K562 (cell line): ENCODE results near the gene MPST. TPM values are rescaled to one million over a fixed set of nuclear protein-coding genes. Genes with fewer than 3 reads are reported as not detected.

Experiments used
- DMBX1 ChIP-seq: fragments of 250-450 bp; sonication (Bioruptor Pico); IDR thresholded peaks from 2 replicates; pipeline ENCODE4 v1.8.0; 2022; ENCODE audit warnings: inconsistent platforms, mild to moderate bottlenecking, moderate library complexity, borderline replicate concordance
- NCOA4 ChIP-seq: fragments of 450-650 bp; IDR thresholded peaks from 2 replicates; pipeline ENCODE4 v1.6.1; 2018; ENCODE audit warnings: mild to moderate bottlenecking; ENCODE audit not compliant: partially characterized antibody
- NFIC ChIP-seq: fragments of 450-650 bp; IDR thresholded peaks from 2 replicates; pipeline ENCODE4 v1.6.1; 2017; ENCODE audit warnings: mild to moderate bottlenecking, inconsistent platforms
- PHB2 ChIP-seq: fragments of 450-650 bp; IDR thresholded peaks from 2 replicates; pipeline ENCODE4 v1.6.1; 2017; ENCODE audit warnings: low read depth
- SAFB2 ChIP-seq: fragments of 200-400 bp; formaldehyde crosslinking; IDR thresholded peaks from 2 replicates; pipeline ENCODE4 v1.6.1; 2018; ENCODE audit warnings: borderline replicate concordance, low read length, low read depth, moderate library complexity; ENCODE audit not compliant: severe bottlenecking
- STAT5B ChIP-seq: fragments of 250-450 bp; sonication (Bioruptor Pico); IDR thresholded peaks from 2 replicates; pipeline ENCODE4 v1.8.0; 2021; ENCODE audit warnings: mild to moderate bottlenecking, inconsistent platforms
- TEAD1 ChIP-seq, 2 experiments: fragments of 450-650 bp in 1 of 2; sonication (generic) in 1 of 2; formaldehyde crosslinking; IDR thresholded peaks; 2 replicates each; pipeline versions ENCODE4 v1.4.0 to v1.8.0; 2020 to 2022; ENCODE audit warnings: mild to moderate bottlenecking in 2 of 2, missing genetic modification reagents in 1 of 2
- XRCC4 ChIP-seq: IDR thresholded peaks from one replicate; pipeline ENCODE4 v1.6.1; 2011; ENCODE audit not compliant: insufficient read depth, insufficient read length; ENCODE audit errors: extremely low read depth
- ZNF57 ChIP-seq: fragments of 450-650 bp; formaldehyde crosslinking; IDR thresholded peaks from 2 replicates; pipeline ENCODE4 v1.4.0; 2020; ENCODE audit warnings: mild to moderate bottlenecking, moderate library complexity
- ZNF76 ChIP-seq: fragments of 250-450 bp; sonication (Bioruptor Pico); IDR thresholded peaks from 2 replicates; pipeline ENCODE4 v1.4.0; 2020; ENCODE audit warnings: mild to moderate bottlenecking, moderate library complexity, borderline replicate concordance
- polyA plus RNA-seq, 8 experiments: library from polyadenylated mRNA; depleted of rRNA in 4 of 8; stranded (reverse) in 5 of 8; unstranded in 3 of 8; fragments of >200 nt; fragmentation: Nextera tagmentation in 2 of 8; fragmentation: Illumina TruSeq in 1 of 8; extraction: Ambion mirVana in 2 of 8; extraction: Trizol in 1 of 8; gene quantifications; 2 replicates each; pipeline versions ENCODE4 v1.2.1 to v1.2.3, GENCODE V29; 2011 to 2014; ENCODE audit warnings: inconsistent platforms in 1 of 8, missing spikeins in 1 of 8
- total RNA-seq, 7 experiments: library from RNA; depleted of rRNA in 6 of 7; stranded (reverse); fragments of >200 nt in 6 of 7; fragmentation: Illumina TruSeq in 2 of 7; extraction: Trizol in 2 of 7; gene quantifications; 2 replicates each; pipeline versions ENCODE4 v1.2.1 to v1.2.3, GENCODE V29; 2011 to 2021; ENCODE audit warnings: low replicate concordance in 1 of 7
- TF ChIP-seq, protein P1 (sequence below), 2 experiments: fragments of 450-650 bp in 1 of 2; sonication (generic) in 1 of 2; formaldehyde crosslinking in 1 of 2; IDR thresholded peaks; 2 replicates each; pipeline versions ENCODE4 v1.7.1 to v1.9.0; 2016 to 2022; ENCODE audit warnings: inconsistent platforms in 1 of 2, mild to moderate bottlenecking in 1 of 2, missing genetic modification reagents in 1 of 2
- TF ChIP-seq, protein P2 (sequence below): sonication (generic); formaldehyde crosslinking; IDR thresholded peaks from 2 replicates; pipeline ENCODE4 v1.8.1; 2023; ENCODE audit warnings: mild to moderate bottlenecking, missing genetic modification reagents
- TF ChIP-seq, protein P3 (sequence below): fragments of 450-650 bp; IDR thresholded peaks from 2 replicates; pipeline ENCODE4 v1.6.1; 2016; ENCODE audit warnings: borderline replicate concordance
- TF ChIP-seq, protein P4 (sequence below): fragments of 450-650 bp; formaldehyde crosslinking; IDR thresholded peaks from 2 replicates; pipeline ENCODE4 v1.4.0; 2020; ENCODE audit warnings: mild to moderate bottlenecking, mixed read lengths

Gene MPST
- total and polyA plus RNA-seq, 9 of the 15 experiments (the other 6 are each of a cell fraction or from before 2014, with no cell fraction given), result 0.65 to 104 (median 24.3) TPM

DNA sequence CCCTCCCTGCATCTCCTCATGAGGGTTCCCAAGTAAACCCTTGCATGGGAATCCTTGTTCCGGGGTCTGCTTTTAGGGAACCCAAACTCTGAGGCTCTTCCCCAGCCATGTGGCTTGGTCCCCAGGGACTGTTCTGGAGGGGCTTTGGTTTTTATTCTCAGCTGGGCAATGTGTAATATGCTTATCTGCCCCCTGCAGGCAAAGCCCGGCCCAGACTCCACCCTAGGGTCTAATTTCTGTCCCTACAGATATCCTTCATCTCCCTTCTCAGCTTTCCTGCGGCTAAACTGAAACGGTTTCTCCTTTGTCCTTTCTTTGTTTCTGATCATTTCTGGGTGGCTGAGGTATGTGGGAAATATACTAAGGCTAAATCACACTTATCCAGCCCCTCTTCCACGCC lies 37.4 kb upstream of the MPST start (continued):
- TF ChIP-seq, protein P1, sequence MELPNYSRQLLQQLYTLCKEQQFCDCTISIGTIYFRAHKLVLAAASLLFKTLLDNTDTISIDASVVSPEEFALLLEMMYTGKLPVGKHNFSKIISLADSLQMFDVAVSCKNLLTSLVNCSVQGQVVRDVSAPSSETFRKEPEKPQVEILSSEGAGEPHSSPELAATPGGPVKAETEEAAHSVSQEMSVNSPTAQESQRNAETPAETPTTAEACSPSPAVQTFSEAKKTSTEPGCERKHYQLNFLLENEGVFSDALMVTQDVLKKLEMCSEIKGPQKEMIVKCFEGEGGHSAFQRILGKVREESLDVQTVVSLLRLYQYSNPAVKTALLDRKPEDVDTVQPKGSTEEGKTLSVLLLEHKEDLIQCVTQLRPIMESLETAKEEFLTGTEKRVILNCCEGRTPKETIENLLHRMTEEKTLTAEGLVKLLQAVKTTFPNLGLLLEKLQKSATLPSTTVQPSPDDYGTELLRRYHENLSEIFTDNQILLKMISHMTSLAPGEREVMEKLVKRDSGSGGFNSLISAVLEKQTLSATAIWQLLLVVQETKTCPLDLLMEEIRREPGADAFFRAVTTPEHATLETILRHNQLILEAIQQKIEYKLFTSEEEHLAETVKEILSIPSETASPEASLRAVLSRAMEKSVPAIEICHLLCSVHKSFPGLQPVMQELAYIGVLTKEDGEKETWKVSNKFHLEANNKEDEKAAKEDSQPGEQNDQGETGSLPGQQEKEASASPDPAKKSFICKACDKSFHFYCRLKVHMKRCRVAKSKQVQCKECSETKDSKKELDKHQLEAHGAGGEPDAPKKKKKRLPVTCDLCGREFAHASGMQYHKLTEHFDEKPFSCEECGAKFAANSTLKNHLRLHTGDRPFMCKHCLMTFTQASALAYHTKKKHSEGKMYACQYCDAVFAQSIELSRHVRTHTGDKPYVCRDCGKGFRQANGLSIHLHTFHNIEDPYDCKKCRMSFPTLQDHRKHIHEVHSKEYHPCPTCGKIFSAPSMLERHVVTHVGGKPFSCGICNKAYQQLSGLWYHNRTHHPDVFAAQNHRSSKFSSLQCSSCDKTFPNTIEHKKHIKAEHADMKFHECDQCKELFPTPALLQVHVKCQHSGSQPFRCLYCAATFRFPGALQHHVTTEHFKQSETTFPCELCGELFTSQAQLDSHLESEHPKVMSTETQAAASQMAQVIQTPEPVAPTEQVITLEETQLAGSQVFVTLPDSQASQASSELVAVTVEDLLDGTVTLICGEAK (IDR thresholded peaks at IDR 0.05), result no peak
- TF ChIP-seq, protein P1 (CRISPR knock-in tag; IDR thresholded peaks at IDR 0.05), result no peak
- TF ChIP-seq, protein P2, sequence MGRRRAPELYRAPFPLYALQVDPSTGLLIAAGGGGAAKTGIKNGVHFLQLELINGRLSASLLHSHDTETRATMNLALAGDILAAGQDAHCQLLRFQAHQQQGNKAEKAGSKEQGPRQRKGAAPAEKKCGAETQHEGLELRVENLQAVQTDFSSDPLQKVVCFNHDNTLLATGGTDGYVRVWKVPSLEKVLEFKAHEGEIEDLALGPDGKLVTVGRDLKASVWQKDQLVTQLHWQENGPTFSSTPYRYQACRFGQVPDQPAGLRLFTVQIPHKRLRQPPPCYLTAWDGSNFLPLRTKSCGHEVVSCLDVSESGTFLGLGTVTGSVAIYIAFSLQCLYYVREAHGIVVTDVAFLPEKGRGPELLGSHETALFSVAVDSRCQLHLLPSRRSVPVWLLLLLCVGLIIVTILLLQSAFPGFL (CRISPR knock-in tag), result no peak
- TF ChIP-seq, protein P3, sequence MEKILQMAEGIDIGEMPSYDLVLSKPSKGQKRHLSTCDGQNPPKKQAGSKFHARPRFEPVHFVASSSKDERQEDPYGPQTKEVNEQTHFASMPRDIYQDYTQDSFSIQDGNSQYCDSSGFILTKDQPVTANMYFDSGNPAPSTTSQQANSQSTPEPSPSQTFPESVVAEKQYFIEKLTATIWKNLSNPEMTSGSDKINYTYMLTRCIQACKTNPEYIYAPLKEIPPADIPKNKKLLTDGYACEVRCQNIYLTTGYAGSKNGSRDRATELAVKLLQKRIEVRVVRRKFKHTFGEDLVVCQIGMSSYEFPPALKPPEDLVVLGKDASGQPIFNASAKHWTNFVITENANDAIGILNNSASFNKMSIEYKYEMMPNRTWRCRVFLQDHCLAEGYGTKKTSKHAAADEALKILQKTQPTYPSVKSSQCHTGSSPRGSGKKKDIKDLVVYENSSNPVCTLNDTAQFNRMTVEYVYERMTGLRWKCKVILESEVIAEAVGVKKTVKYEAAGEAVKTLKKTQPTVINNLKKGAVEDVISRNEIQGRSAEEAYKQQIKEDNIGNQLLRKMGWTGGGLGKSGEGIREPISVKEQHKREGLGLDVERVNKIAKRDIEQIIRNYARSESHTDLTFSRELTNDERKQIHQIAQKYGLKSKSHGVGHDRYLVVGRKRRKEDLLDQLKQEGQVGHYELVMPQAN, result no peak
- TF ChIP-seq DMBX1 (CRISPR knock-in tag) (no peak), XRCC4 (no peak), NCOA4 (no peak), PHB2 (0 out of 2 replicates have a peak, but pooled peaks have one; percentile 43), ZNF76 (CRISPR knock-in tag) (no peak), ZNF57 (no peak), STAT5B (CRISPR knock-in tag) (no peak), SAFB2 (no peak), NFIC (peak; percentile 66), TEAD1 (CRISPR knock-in tag; IDR thresholded peaks at IDR 0.05) (no peak)
- TF ChIP-seq, protein P4, sequence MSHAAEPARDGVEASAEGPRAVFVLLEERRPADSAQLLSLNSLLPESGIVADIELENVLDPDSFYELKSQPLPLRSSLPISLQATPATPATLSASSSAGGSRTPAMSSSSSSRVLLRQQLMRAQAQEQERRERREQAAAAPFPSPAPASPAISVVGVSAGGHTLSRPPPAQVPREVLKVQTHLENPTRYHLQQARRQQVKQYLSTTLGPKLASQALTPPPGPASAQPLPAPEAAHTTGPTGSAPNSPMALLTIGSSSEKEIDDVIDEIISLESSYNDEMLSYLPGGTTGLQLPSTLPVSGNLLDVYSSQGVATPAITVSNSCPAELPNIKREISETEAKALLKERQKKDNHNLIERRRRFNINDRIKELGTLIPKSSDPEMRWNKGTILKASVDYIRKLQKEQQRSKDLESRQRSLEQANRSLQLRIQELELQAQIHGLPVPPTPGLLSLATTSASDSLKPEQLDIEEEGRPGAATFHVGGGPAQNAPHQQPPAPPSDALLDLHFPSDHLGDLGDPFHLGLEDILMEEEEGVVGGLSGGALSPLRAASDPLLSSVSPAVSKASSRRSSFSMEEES, result no peak
